Activated effector memory CD4-positive, alpha-beta T cell treated with Interleukin-2 at 50 U/mL for 16 hours (primary cell): ENCODE data around the gene FBXL19.

ENCODE experiments used
- DNase-seq: peaks from one replicate; pipeline ENCODE4 v3.0.0-alpha.2; 2020

FBXL19 gene

DNA sequence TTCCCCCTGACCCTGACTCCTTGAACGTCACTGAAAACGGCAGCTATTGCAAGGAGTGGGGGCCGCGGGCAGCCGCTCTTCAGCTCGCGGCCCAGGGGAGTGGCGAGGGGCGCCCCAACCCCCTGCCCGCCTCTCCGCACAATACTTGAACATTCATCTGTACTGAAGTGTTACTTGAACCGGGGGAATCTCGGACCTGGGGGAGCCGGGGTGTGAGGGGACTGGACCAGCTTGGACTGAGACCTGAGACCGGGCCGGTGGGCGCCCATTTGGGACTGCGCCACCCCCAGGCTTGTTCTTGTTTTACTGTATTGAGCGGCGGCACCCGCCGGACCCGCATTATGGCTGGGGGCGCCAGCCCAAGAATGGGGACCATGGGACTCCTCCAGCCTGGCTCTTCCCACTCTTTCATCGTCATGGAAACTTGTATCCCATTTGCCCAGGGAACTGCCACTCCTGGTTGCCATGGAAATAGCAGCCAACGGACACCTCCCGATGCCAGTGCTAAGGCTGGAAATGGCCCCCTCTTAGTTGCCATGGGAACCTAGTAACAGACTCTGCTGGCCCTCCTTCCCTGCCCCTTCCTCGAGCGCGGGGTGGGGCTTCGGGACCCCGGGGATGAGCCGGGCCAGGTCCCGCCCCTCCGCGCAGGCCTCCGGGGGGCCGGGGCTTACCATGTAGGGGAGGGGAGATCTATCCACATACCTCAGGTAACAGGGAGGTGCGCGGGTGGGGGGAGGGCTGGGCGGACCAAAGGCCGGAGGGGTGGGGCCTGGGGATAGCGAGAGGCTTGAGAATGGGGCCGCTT lies 24.7 kb downstream of the FBXL19 start:
- no peak for DNase-seq

- peak; percentile 24 for DNase-seq
Observed at GRCh38 chr16:30948667-30949649, 25.6 kb downstream of the FBXL19 start, which contains the start of gene ORAI3. Gene ORAI3, plus strand, starts transcription at chr16:30949068. Its CDS starts 222 bp downstream, at chr16:30949290.

DNA sequence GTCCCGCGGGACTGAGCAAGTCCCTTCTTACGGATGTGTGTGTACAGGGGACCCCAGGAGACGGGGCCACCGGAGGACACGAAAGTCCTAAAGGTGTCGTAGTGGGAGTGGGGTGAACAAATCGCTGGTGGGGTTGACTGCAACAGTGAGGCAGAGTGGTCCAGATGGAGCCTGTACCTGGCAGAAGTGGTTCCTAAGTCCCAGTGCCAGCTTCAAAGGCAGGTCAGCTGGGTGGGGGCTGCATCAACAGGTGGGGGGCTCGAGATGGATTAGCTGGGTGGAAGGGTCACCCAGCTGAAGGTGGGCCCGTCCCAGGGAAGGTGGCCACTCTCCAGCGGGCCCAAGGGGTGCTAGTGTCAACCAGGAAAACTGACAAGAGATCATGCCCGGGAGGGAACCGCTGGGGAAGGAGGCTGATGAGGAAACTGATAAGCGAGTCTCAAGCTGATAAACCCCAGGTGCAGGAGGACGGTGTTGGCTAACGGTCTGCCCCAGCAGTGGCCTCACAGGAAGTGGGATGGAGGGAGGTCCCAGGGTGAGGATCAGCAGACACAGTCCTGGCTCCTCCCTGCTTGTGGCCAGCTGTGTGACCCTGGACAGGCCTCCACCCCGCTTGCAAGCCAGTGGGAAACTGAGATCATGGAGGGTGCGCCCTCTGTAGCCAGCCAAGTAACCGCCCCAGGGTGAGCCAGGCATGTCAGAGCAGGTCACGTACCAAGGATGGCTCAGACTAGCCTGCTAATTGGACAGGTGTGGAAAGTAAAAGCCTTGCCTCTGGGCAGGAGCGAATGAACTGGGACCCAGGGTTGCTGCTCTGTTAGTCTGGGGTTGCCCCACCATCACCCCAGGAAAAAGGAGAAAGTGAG lies 26.5 kb downstream of the FBXL19 start:
- DNase-seq, result peak; percentile 14

GRCh38 chr16:30950516-30951065 lies 27.2 kb downstream of the FBXL19 start:
- no peak for DNase-seq

- DNase-seq, result no peak
Observed at GRCh38 chr16:30951193-30951592, 27.8 kb downstream of the FBXL19 start.

GRCh38 chr16:30951750-30952149 lies 28.4 kb downstream of the FBXL19 start:
- no peak for DNase-seq

DNA sequence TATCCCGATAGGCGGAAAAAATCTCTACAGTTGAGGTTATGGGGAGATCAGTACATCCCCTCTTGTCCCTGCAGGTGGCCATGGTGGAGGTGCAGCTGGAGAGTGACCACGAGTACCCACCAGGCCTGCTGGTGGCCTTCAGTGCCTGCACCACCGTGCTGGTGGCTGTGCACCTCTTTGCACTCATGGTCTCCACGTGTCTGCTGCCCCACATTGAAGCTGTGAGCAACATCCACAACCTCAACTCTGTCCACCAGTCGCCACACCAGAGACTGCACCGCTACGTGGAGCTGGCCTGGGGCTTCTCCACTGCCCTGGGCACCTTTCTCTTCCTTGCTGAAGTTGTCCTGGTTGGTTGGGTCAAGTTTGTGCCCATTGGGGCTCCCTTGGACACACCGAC lies 29.7 kb downstream of the FBXL19 start:
- DNase-seq, result no peak

DNA sequence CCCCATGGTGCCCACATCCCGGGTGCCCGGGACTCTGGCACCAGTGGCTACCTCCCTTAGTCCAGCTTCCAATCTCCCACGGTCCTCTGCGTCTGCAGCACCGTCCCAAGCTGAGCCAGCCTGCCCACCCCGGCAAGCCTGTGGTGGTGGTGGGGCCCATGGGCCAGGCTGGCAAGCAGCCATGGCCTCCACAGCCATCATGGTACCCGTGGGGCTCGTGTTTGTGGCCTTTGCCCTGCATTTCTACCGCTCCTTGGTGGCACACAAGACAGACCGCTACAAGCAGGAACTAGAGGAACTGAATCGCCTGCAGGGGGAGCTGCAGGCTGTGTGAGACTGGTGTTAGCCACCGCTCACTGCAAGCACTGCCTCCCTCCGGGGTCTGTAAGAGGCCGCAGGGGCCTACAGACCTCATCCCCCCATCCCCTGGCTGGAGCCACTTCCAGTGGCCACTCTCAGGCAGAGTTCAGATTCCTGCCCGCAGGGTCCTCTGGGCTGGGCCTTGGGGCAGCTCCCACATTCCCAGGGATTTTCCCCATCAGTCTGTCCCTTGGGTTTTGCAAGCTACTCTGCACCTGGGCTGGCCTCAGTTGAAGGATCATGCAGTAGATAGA lies 30.2 kb downstream of the FBXL19 start:
- DNase-seq, result peak; percentile 44

- no peak for DNase-seq
Observed at GRCh38 chr16:30954993-30955392, 31.6 kb downstream of the FBXL19 start.

DNA sequence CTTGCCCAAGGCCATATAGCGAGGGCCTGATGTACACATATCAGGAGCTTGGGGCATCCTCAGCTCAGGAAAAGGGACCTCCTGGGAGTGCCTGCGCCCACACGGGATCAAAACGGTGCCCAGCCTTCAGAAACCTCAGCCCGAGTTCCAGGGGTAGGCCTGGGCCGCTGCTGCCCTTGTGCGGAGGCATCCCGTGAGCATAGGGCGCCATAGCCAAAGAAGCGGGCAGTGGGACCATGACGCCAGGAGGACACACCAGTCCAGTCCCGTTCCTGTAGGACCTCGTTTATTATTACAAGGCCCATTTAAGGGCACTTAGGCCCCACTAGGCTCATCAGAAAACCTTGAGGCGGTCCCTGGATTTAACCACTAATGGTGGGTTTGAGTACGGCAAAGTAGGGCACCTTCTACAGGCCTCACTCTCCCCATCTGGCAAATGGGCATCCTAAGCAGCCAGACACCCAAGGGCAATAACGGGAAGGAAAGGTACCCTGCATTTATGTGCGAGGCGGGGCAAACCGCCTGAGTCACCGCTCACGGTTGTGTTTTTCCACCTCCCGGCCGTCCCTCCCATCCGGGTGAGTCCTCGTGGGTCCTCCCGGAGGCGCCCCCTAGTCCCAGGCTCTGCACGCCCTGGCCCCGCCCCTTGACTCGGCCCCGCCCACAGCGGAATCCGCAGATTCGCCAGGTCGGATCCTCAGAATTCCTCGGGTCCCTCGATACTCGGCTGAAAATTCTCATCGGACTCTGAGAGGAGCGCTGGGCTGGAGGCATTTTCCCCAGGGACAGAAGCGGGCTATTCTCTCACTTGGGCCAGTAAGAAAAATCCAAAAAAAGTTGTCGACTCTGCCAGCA lies 33.5 kb downstream of the FBXL19 start:
- peak; percentile 78 for DNase-seq

DNA sequence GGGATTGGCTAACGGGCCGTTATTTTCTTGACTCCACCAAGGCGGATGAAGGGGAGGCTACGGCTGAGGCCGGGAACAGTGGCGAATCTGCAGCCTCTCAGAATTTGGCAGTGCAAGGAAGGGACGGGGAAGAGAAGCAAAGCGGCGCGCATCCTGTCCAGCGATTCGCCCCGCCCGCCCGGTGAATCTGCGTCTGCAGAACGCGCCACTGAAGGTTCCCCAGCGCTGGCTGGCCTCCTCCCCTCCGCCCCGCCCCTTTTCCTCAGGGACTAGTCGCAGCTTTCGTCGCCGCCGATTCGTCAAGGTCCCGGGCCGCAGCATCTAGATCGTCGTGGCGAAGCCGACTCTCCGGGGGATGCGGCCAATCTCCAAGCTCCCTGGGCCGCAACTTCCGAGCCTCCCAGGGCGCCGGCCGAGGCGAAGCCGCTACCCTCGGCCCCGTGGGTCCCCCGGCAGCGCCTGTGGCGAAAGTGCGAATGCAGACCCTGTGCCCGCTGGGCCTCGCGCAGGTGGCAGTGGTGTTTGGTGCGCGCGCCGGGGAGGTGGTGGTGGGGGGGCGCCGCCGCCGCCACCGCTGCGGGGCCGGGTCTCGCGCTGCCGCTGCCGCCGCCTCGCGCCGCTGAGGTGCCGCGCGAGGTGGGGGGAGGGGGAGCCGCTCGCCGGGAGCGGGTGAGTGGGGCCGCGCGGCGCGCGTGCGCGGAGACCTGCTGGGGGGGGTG lies 34.2 kb downstream of the FBXL19 start, which contains the start of gene SETD1A:
SETD1A (plus strand) TSS at position 299 of the 719 bp plus-strand sequence. CDS start 978 bp downstream, outside the sequence.
- DNase-seq, result peak; percentile 92

DNA sequence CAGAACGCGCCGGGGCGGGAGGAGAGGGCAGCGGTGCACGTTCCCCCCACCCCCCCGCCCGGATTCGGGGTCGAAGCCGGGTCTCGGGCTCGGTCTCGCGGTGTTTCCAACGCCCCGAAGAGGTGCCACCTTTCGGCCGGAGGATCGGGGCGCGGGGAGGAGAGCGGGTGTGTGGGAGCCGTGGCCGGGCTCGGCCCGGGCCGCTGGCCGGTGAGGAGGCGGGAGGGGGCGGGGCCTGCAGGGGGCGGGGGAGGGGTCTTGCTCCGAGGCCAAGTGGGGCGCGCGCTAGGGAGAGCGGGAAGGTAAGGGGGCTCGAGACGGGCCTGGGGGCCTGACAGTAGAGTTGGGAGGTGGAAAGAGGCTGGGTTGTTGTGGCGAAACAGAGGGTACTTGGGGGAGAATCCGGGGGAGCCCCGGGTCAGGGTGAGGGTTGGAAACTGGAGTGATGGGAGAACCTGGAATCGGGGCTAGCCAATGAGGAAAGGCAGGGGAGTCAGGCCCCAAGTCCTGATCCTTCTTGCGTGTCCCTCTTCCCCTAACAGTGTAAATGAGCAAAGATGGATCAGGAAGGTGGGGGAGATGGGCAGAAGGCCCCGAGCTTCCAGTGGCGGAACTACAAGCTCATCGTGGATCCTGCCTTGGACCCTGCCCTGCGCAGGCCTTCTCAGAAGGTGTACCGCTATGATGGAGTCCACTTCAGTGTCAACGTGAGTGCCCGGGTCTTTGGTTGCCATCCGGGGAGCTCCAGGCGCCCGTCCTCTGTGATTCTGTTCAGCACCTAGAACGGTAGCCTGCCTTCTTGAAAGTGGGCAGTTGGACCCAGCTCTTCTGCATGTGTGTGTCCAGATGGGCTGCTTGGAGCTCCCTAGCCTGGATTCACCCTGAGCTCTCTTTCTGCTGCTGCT lies 35.1 kb downstream of the FBXL19 start:
- no peak for DNase-seq

- no peak for DNase-seq
Observed at GRCh38 chr16:30961384-30961783, 38.0 kb downstream of the FBXL19 start.

DNA sequence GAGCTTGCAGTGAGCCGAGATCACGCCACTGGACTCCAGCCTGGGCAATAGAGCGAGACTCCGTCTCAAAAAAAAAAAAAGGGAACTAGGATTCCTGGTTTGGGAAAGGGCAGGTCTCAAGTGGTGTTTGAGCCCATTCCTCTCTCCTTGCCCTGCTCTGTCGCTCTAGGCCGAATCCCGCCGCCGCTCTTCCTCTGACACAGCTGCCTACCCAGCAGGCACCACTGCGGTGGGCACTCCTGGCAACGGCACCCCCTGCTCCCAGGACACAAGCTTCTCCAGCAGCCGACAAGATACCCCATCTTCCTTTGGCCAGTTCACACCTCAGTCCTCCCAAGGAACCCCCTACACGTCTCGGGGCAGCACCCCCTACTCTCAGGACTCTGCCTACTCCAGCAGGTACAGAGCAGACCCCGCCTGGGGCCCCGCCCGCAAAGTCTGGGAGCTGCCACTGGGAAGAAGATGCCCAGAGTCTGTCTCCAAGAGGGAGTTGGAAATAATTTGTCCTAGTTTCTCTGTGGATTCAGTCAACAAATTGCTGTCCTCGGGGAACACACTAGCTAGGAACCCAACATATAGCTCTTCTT lies 40.6 kb downstream of the FBXL19 start:
- no peak for DNase-seq

DNA sequence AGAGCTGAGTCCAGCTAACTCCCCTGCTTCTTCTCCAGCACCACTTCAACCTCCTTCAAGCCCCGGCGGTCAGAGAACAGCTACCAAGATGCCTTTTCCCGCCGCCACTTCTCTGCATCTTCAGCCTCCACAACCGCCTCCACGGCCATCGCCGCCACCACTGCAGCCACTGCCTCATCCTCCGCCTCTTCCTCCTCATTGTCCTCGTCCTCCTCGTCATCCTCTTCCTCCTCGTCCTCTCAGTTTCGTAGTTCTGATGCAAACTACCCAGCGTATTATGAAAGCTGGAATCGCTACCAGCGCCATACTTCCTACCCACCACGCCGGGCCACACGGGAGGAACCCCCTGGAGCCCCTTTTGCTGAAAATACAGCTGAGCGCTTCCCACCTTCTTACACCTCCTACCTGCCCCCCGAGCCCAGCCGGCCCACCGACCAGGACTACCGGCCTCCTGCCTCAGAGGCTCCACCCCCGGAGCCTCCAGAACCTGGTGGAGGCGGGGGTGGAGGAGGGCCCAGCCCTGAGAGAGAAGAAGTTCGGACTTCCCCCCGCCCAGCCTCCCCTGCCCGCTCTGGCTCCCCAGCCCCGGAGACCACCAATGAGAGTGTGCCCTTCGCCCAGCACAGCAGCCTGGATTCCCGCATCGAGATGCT lies 41.3 kb downstream of the FBXL19 start:
- DNase-seq, result no peak

DNA sequence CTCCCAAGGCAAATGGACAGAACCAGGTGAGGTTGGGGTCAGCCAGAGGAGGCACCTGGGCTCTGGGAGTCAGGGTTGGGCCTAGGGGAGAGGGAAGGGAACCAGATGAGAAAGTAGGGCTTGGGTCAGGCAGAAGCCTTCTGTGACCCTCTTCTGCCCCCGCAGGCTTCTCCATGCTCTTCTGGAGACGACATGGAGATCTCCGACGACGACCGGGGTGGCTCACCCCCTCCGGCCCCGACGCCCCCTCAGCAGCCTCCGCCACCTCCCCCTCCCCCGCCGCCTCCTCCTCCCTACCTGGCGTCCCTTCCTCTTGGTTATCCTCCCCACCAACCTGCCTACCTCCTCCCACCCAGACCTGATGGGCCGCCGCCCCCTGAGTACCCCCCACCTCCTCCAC lies 42.1 kb downstream of the FBXL19 start:
- DNase-seq, result no peak

DNA sequence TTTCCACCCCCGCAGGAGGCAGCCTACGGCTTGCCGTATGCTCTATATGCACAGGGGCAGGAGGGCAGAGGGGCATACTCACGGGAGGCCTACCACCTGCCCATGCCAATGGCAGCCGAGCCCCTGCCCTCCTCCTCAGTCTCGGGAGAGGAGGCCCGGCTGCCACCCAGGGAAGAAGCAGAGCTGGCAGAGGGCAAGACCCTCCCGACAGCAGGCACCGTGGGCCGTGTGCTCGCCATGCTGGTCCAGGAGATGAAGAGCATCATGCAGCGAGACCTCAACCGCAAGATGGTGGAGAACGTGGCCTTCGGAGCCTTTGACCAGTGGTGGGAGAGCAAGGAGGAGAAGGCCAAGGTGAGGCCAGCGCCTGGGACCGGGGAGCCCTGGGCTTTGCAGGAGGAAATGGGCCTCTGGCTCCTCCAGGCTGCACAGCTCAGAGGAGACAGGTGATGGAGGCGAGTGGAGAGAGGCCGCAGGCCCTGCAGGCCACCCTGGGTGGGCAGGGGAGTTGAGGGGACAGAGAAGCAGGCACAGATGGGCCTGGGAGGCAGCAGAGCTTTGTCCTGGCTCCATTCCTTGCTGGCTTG lies 42.8 kb downstream of the FBXL19 start:
- DNase-seq, result no peak

DNA sequence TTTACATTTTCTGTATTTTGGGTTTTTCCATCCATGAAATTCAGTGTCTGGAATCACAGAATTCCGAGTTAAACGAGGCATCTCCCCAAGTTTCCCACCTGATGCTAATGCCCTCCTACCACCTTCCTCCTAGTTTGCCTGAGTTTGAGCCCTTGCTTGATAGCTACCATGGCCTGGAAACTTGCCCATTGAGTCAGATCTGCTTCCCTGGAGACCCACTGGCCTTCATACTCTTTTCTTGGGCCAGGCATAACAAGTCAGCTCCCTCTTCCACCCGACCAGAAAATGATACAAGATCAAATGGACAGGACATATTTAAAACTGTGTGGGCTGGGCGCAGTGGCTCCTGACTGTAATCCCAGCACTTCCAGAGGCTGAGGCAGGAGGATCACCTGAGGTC lies 44.4 kb downstream of the FBXL19 start:
- DNase-seq, result no peak
